Pancreas (tissue), 10 donors: ENCODE measurements around the gene GAA. TPM values are rescaled to one million over a fixed set of nuclear protein-coding genes. Genes with fewer than 3 reads are reported as not detected.

Source experiments
- ATAC-seq, 4 donors: fragments of 200-7000 bp; cut with Tn5 transposase; one replicate each; pipeline versions ENCODE4 v1.8.0 to v1.9.1; 2020; ENCODE audit warnings: mild to moderate bottlenecking in 4 of 4, moderate library complexity in 4 of 4
- DNase-seq, 6 donors: peaks; one replicate each; pipeline ENCODE4 v3.0.0-alpha.2; 2020
- FAIRE-seq: peaks from 2 replicates; lab custom pipeline; 2012; peaks lifted over from hg19 to GRCh38; lab: Jason Lieb, UNC
- H3K27ac ChIP-seq, 4 donors: fragments of 200-600 bp; sonication (generic); 1 replicate in 3 of 4; 2 replicates in 1 of 4; pipeline versions ENCODE4 v1.5.0 to v1.8.0; 2020
- H3K27me3 ChIP-seq, 4 donors: fragments of 200-600 bp; one replicate each; pipeline ENCODE4 v1.8.0; 2021
- H3K36me3 ChIP-seq, 3 donors: fragments of 200-600 bp; sonication (generic) in 1 of 3; one replicate each; pipeline versions ENCODE4 v1.5.0 to v1.8.0; 2020 to 2021
- H3K4me1 ChIP-seq, 3 donors: fragments of 200-600 bp; one replicate each; pipeline ENCODE4 v1.8.0; 2021
- H3K4me3 ChIP-seq, 4 donors: fragments of 200-600 bp; sonication (generic) in 2 of 4; one replicate each; pipeline versions ENCODE4 v1.5.0 to v1.8.0; 2020 to 2021
- H3K9me3 ChIP-seq, 4 donors: fragments of 200-600 bp; one replicate each; pipeline ENCODE4 v1.8.0; 2021
- WGBS, 2 donors: extraction: QIAGEN DNeasy Blood & Tissue Kit; methylation state at CpG; one replicate each; pipeline ENCODE4 v1.1.7; 2013; 5-methylcytosine and 5-hydroxymethylcytosine counted together
- intact Hi-C, 3 donors: fragments of 100-400 bp; cut with DNase I; formaldehyde crosslinking; loops; one replicate each; pipeline versions ENCODE4 v1.11.1 to v1.14.2; 2022
- polyA plus RNA-seq, 2 donors: library from polyadenylated mRNA; stranded (reverse); fragments of 200-250 nt; gene quantifications; one replicate each; pipeline ENCODE4 v1.2.3, GENCODE V29; 2013
- total RNA-seq, 6 donors: library from RNA; stranded (reverse); fragmentation: NEBNext Ultra II Directional in 4 of 6; extraction: Animal tissue kit (Norgen Biotek cat#: 25700) in 4 of 6; gene quantifications; one replicate each; pipeline versions ENCODE4 v1.2.1 to v1.2.4, GENCODE V29; 2021 to 2023
- TF ChIP-seq, protein P1 (sequence below), 4 donors: fragments of 200-600 bp; sonication (generic) in 3 of 4; IDR thresholded peaks; one replicate each; pipeline versions ENCODE4 v1.5.0 to v1.8.0; 2021; ENCODE audit warnings: antibody characterized with exemption in 4 of 4
- donor health status: healthy with polysubstance abuse.
- donor health status: DM: no; HTN: no; CAD: no; lungs with moderate emphysema.
- donor health status: DM: no; HTN: no; CAD: no.
- donor health status: control.
- donor health status: control.
- donor health status: Bipolar disorder and iron deficiency.
- donor health status: DM: yes; HTN: yes; CAD: no.
- donor health status: DM: no; HTN: no; CAD: no.
- donor health status: DM: no; HTN: no; CAD: no.
- donor health status: DM: yes; HTN: yes; CAD: no.

GAA gene
- total and polyA plus RNA-seq, 8 donors, result 20.2 to 56.3 (median 33.4) TPM

DNA sequence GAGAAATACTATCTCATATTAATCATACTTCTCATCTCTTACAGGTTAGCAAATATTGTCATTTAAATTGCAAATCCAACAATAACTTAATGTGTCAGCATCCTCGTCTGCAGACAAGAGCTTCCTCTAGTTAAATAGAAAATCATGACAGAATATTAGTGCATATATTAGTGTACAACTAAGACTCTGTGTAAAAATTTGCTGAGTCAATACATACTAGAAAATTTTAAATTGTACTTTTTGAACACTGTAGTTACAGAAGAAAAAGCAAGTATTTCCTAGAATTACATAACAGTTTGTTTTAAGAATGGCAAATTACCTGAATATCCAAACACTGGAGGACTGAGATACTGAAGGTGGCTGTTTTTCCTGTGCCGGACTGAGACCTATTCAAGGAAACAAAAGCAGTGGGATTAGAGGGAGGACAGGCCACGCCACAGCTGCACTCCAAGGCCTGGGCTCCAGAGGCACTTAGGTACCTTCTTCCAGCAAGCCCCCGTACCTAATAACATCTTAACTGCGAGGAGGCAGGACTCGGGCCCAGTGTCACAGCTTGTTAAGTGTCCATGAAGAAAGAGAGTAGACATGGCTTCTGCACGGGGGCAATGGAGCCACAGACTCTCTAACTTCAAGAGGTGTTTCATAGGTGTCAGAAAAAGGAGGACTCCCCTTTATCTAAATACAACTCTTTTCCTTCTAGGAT, 40.2 kb downstream of the GAA start:
- 92 to 95% methylated on average over 7 of the region's 7 CpGs for WGBS, 2 donors
- peaks cover 4 to 72% (median 52%) of the 10 kb centered on the region in 3 donors for H3K36me3 ChIP-seq
- TF ChIP-seq, protein P1, sequence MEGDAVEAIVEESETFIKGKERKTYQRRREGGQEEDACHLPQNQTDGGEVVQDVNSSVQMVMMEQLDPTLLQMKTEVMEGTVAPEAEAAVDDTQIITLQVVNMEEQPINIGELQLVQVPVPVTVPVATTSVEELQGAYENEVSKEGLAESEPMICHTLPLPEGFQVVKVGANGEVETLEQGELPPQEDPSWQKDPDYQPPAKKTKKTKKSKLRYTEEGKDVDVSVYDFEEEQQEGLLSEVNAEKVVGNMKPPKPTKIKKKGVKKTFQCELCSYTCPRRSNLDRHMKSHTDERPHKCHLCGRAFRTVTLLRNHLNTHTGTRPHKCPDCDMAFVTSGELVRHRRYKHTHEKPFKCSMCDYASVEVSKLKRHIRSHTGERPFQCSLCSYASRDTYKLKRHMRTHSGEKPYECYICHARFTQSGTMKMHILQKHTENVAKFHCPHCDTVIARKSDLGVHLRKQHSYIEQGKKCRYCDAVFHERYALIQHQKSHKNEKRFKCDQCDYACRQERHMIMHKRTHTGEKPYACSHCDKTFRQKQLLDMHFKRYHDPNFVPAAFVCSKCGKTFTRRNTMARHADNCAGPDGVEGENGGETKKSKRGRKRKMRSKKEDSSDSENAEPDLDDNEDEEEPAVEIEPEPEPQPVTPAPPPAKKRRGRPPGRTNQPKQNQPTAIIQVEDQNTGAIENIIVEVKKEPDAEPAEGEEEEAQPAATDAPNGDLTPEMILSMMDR (IDR thresholded peaks at IDR 0.05), result no peak

DNA sequence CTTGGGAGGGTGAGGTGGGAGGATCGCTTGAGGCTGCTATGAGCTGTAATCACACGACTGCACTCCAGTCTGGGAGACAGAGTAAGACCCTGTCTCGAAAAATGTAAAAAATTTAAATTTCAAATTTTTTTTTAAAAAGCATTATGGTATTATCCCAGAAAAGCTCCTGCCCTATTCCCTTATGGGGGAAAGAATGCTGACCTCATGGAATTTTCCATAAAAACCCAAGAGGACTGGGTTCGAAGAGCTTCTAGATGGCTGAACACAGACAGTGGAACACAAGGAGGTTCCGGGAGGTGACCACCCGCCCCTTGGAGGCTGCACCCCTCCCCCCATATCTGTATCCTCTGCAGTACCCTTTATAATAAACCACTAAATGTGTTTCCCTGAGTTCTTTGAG, 41.5 kb downstream of the GAA start:
- 92 to 96% methylated on average over 6 of the region's 6 CpGs for WGBS, 2 donors

More for the DNA sequence above, 40.2 kb downstream of the GAA start:
- H3K4me3 ChIP-seq, result no peak overlapping the region
- H3K4me1 ChIP-seq, result peaks cover 0 to 17% (median 0%) of the 10 kb centered on the region in 3 donors
- FAIRE-seq (no peak), DNase-seq (no peak), ATAC-seq (no peak)
- intact Hi-C loops, result no loop called here
- H3K27me3 ChIP-seq, result no peaks in the 10 kb centered on the region
- no peaks in the 10 kb centered on the region for H3K9me3 ChIP-seq
- H3K27ac ChIP-seq, result no peak overlapping the region

DNA sequence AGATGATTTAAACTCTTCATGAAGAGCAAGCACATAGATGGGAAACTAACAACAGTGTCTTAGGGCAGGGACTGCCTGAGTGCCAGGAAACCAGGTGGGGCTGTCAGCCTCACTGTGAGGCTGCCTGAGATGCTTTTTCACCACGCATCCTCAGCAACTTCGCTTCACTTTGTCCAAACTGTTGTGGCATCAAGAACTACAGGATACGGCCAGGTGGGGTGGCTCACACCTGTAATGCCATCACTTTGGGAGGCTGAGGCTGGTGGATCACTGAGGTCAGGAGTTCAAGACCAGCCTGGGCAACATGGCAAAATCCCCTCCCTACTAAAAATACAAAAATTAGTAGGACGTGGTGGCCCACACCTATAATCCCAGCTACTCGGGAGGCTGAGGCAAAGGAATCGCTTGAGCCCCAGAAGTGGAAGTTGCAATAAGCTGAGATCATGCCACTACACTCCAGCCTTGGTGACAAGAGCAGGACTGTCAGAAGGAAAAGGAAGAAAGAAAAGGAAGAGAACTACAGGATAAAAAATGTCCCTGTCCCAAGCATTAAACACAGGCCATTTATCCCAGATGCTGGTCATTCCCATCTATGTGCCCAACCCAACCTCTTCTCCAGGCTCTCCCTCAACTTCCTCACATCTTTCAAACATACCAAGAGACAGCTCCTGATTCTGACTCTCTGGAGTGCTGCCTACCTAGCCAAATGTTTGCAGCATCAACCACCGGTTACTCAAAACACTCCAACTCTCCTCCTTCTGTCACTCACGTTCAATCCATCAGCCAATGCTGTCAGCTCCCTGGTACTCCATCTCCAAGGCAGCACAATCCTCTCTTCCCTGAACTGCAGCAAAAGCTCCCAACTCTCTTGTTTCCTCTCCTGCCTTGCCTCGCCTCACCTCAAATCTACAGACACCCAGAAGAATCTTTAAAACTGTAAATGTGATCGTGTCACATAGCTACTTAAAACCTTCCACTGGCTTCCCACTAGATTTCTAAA, 44.0 kb downstream of the GAA start:
- Histone ChIP-seq H3K36me3 (peaks cover 4 to 35% (median 18%) of the 10 kb centered on the region in 3 donors), H3K27me3 (no peaks in the 10 kb centered on the region), H3K9me3 (no peaks in the 10 kb centered on the region), H3K4me1 (peaks cover 0 to 20% (median 0%) of the 10 kb centered on the region in 3 donors), H3K4me3 (peak overlapping the region in 3 of 4 donors; percentile 73 to 98 (median 95)), H3K27ac (no peak overlapping the region)
- FAIRE-seq (no peak), DNase-seq (no peak), ATAC-seq (no peak)
- 52 to 59% methylated on average over 10 of the region's 10 CpGs for WGBS, 2 donors
- intact Hi-C loops, result no loop called here
- TF ChIP-seq, protein P1 (IDR thresholded peaks at IDR 0.05), result no peak

More for the DNA sequence above, 41.5 kb downstream of the GAA start:
- Histone ChIP-seq H3K27me3 (no peaks in the 10 kb centered on the region), H3K4me3 (no peak overlapping the region), H3K9me3 (no peaks in the 10 kb centered on the region), H3K36me3 (peaks cover 4 to 59% (median 41%) of the 10 kb centered on the region in 3 donors), H3K27ac (no peak overlapping the region), H3K4me1 (peaks cover 0 to 17% (median 0%) of the 10 kb centered on the region in 3 donors)
- ATAC-seq (no peak), FAIRE-seq (no peak), DNase-seq (no peak)
- TF ChIP-seq, protein P1 (IDR thresholded peaks at IDR 0.05), result no peak
- intact Hi-C loops, result no loop called here

DNA sequence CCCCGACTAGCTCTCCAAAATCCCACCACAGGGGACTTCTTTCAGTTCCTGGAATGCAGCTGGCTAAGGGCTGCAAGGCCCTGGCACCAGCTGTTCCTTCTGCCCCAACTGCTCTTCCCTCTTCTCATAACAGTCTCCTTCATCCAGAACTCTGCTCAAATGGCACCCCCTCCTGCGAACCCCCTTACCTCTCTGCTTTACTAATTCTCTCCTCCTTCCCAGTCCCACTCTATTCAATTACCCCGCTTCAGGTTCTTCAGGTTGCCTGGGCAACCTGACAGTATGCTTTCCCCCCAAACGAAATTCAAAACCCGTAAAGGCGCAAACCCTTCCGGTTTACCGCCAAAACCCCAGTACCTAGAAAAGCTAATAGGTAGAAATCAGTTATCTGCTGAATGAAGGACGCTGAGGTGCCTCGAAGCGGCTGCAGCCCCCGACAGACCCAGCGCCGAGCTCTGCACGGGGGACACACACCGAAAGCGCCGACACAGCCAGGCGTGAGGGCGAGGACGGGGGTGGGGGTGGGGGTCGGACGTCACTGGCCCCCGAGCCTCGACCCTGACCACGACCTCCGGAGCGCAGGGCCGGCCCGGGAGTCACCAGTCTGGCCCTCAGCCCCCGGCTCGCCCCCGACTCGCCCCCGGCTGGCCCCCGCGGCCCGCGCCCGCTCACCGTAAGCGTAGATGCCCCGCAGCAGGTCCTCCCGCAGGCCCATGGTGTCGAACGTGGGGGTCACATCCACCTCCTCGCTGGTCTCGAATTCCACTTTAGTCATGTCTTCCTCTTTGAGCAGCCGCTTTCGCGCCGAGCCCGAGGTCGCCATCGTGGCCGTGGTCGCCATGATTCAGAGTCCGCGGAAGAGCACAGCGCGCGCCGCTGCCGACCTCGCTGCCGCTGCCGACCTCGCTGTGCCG, 45.0 kb downstream of the GAA start:
- DNase-seq (peak in 3 of 6 donors; percentile 10 to 83 (median 64)), FAIRE-seq (no peak), ATAC-seq (peak; percentile 6 to 16 (median 10))
- Histone ChIP-seq H3K36me3 (peaks cover 4 to 25% (median 14%) of the 10 kb centered on the region in 3 donors), H3K4me1 (peaks cover 0 to 20% (median 0%) of the 10 kb centered on the region in 3 donors), H3K27me3 (no peaks in the 10 kb centered on the region), H3K27ac (peak overlapping the region in 3 of 4 donors; percentile 59 to 81 (median 75)), H3K4me3 (peak overlapping the region; percentile 73 to 98 (median 96)), H3K9me3 (no peaks in the 10 kb centered on the region)
- 0% methylated on average over 61 to 69 of the region's 69 CpGs for WGBS, 2 donors
- intact Hi-C loops, result no loop called here
- TF ChIP-seq, protein P1 (IDR thresholded peaks at IDR 0.05), result no peak
